ENCODE results near the gene CDH4. TPM values are rescaled to one million over a fixed set of nuclear protein-coding genes. Genes with fewer than 3 reads are reported as not detected.

The CDH4 gene
- total and polyA plus RNA-seq, 9 donors, result 0.12 to 4.4 (median 0.36) TPM

DNA sequence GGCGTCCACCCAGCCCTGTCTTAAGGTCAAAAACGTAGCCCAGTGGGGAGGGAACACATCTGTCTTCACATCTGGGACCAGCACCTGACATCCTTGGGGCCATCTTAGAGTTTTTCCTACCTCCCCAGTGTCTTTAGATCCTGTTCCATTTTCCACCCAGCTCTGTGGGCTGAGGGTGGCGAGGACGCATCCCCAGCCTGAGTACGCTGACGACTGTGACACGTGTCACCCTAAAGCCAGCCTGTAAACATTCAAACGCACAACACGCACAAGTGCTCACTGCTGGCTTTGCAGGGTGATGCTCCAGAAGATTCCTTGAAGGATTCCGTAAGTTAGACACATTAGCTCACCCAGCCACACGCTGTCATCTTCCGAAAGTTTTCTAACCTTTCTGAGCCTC lies 597.8 kb downstream of the CDH4 start:
- DNase-seq, result no peak
- TF ChIP-seq EP300 (IDR thresholded peaks at IDR 0.05), result no peak
- TF ChIP-seq POLR2A (IDR thresholded peaks at IDR 0.05), result no peak
- TF ChIP-seq CTCF (IDR thresholded peaks at IDR 0.05), result no peak
- Histone ChIP-seq H3K4me3 (no peak overlapping the region), H3K9me3 (no peaks in the 10 kb centered on the region), H3K27me3 (no peaks in the 10 kb centered on the region), H3K36me3 (no peaks in the 10 kb centered on the region), H3K4me1 (ENCODE audit: insufficient read depth) (no peaks in the 10 kb centered on the region), H3K27ac (no peak overlapping the region)
- intact Hi-C loops (cut with DNase I), result no loop called here
- 82 to 84% (median 82%) methylated on average over 12 of the region's 12 CpGs for WGBS, 3 donors

DNA sequence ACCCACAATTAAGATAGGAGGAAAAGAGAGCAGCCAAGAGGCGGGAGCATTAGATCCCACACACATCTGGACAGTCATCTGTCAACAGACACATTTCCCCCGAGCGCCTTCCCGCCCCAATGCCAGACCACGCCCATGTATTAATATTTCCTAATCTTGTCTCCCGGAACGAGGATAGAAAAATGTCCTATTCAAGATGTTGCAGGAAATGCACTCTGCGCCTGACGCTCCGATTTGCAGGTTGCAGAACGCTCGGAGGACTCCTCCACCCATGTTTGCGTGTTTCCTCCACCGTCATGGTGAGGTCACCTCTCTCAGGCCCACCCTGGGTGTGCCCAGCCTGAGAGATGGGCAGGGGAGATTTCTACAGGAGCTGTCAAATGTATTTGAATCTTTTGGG lies 598.4 kb downstream of the CDH4 start:
- H3K4me1 ChIP-seq (ENCODE audit: insufficient read depth), result no peaks in the 10 kb centered on the region
- no peak for DNase-seq
- TF ChIP-seq CTCF (IDR thresholded peaks at IDR 0.05) (no peak), POLR2A (IDR thresholded peaks at IDR 0.05) (no peak), EP300 (IDR thresholded peaks at IDR 0.05) (no peak)
- 35 to 66% (median 45%) methylated on average over 14 of the region's 14 CpGs for WGBS, 3 donors
- intact Hi-C loops (cut with DNase I), result no loop called here
- no peaks in the 10 kb centered on the region for H3K27me3 ChIP-seq
- H3K36me3 ChIP-seq, result no peaks in the 10 kb centered on the region
- no peak overlapping the region for H3K27ac ChIP-seq
- H3K4me3 ChIP-seq, result no peak overlapping the region
- no peaks in the 10 kb centered on the region for H3K9me3 ChIP-seq

GRCh38 chr20:61850926-61851900 lies 599.2 kb downstream of the CDH4 start:
- intact Hi-C loops (cut with DNase I), result no loop called here
- no peak overlapping the region for H3K27ac ChIP-seq
- no peak overlapping the region for H3K4me3 ChIP-seq
- H3K4me1 ChIP-seq (ENCODE audit: insufficient read depth), result no peaks in the 10 kb centered on the region
- no peaks in the 10 kb centered on the region for H3K9me3 ChIP-seq
- DNase-seq, result no peak
- H3K27me3 ChIP-seq, result no peaks in the 10 kb centered on the region
- TF ChIP-seq EP300 (IDR thresholded peaks at IDR 0.05) (no peak), CTCF (IDR thresholded peaks at IDR 0.05) (no peak), POLR2A (IDR thresholded peaks at IDR 0.05) (no peak)
- H3K36me3 ChIP-seq, result no peaks in the 10 kb centered on the region
- 28 to 45% (median 31%) methylated on average over 32 of the region's 32 CpGs for WGBS, 3 donors

- H3K9me3 ChIP-seq, result no peaks in the 10 kb centered on the region
- H3K4me1 ChIP-seq (ENCODE audit: insufficient read depth), result no peaks in the 10 kb centered on the region
- H3K27me3 ChIP-seq, result no peaks in the 10 kb centered on the region
- no peak for DNase-seq
- 89 to 92% (median 89%) methylated on average over 29 of the region's 29 CpGs for WGBS, 3 donors
- H3K4me3 ChIP-seq, result no peak overlapping the region
- intact Hi-C loops (cut with DNase I), result no loop called here
- no peak overlapping the region for H3K27ac ChIP-seq
- TF ChIP-seq EP300 (IDR thresholded peaks at IDR 0.05) (no peak), CTCF (IDR thresholded peaks at IDR 0.05) (no peak)
- no peaks in the 10 kb centered on the region for H3K36me3 ChIP-seq
Observed at GRCh38 chr20:61852268-61853072, 600.4 kb downstream of the CDH4 start.

All from ovary (tissue), 9 donors.